RWPE1 (cell line): ENCODE measurements around the gene TIE1.

Experiments
- CTCF ChIA-PET: fragments of 350-600 bp; sonication (Branson Sonifier 250); formaldehyde crosslinking; extraction: SDS; loops from one replicate; lab custom pipeline; 2021; lab: Yijun Ruan, JAX
- POLR2A ChIA-PET: fragments of 400-600 bp; formaldehyde crosslinking; extraction: SDS; loops from one replicate; lab custom pipeline; 2020; ENCODE audit warnings: antibody characterized with exemption; ENCODE audit not compliant: low non-redundant PET; lab: Yijun Ruan, JAX
- DNase-seq: peaks from one replicate; pipeline ENCODE4 v3.0.0; 2012; ENCODE audit warnings: low spot score
- H3K27ac ChIP-seq: fragments of 450-650 bp; 2 replicates; pipeline ENCODE4 v1.5.1; 2017
- CTCF ChIP-seq: fragments of 450-650 bp; conservative IDR thresholded peaks from 2 replicates; pipeline ENCODE4 v1.5.1; 2017; ENCODE audit warnings: low read depth, mild to moderate bottlenecking

The TIE1 gene

DNA sequence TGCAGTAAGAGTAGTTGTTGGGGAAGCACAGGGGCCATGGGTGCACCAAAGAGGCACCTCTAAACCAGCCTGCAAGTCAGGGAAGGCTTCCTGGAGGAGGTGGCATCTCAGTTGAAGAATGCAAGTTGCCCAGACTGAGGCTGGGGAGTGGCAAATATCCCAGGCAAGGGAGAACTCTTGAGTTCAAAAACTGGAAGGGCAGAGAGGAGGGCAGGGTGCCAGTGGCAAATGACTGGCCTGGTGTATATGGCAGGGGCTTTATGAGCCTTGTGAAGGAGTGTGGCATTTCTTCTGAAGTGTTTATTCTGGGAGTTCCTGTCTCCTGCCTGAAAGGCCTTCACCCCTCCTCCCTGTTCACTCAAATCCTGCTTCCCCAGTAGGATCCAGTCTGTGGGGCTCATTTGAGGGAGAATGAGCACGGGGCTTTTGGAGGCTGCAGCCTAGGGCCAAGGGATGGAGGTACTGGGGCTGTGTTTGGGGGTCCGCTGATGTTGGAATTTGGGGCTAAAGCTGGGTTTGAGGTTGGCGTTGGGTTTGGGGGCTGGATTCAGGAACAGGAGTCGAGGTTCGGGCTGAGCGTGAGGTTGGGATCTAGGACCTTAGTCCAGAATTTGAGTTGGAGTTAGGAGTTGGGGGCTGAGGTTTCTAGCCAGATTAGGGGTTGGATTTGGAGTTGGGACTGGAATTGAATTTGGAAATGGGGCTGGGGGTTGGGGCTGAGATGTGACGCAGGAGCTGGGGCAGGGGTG, 31.0 kb upstream of the TIE1 start, which contains the start of gene TMEM125:
TMEM125 (plus strand) TSS at position 357 of the 749 bp plus-strand sequence. CDS start 2,740 bp downstream, outside the sequence.
- no peak for DNase-seq
- TF ChIP-seq CTCF, result no peak
- H3K27ac ChIP-seq, result no peak within 1 kb of the TSS
- POLR2A ChIA-PET, result no interaction called here
- CTCF ChIA-PET, result interaction anchor here (0.6 kb wide), 1 partner anchor 83 kb away, joined by 3 read pairs; no protein-coding TSS in a partner anchor

DNA sequence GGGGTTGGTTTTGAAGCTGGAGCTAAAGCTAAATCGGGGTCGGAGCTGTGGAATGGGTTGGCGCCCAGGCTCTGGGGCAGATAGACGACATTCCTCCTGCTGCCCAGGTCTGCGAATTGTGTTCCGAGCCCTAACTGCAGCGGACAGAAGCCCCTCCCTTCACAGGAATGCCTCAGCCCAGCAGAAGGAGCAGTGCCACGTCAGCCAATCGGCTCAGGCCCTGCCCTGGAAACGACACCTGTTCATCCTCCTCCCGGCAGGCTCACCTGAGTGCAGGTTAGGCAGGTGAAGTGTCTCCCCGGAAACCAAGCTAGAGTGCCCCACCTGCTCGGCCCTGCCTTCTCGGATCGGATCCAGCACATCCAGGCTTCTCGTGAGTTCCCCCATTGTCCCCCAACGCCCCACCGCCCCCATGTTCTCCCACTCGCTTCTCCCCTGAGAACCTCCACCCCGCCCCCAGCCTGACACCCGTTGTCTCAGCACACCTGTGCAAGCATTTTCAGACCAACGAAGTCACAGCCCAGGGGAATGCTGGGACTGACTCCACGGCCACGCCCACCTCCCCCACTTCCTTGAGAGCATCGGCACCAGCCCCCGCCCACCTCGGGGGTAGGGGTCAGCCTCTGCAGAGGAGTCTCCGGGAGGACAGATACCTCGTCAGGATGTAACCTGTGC, 30.2 kb upstream of the TIE1 start:
- CTCF ChIA-PET, result interaction anchor here (0.6 to 0.7 kb wide), 3 partner anchors 14 to 1423 kb away, joined by 3 to 5 read pairs (median 4); no protein-coding TSS in a partner anchor
- TF ChIP-seq CTCF, result no peak
- H3K27ac ChIP-seq, result no peak overlapping the region
- peak; percentile 97 for DNase-seq
- POLR2A ChIA-PET, result interaction anchor here (0.6 kb wide), 1 partner anchor 72 kb away, joined by 4 read pairs; no protein-coding TSS in a partner anchor

- CTCF ChIA-PET, result interaction anchor here (0.6 to 0.7 kb wide), 2 partner anchors 15 to 1422 kb away, joined by 4 to 5 read pairs; no protein-coding TSS in a partner anchor
- peak; percentile 23 for DNase-seq
- no peak for TF ChIP-seq CTCF
- no peak overlapping the region for H3K27ac ChIP-seq
- POLR2A ChIA-PET, result interaction anchor here (0.6 kb wide), 1 partner anchor 72 kb away, joined by 4 read pairs; no protein-coding TSS in a partner anchor
Observed at GRCh38 chr1:43271186-43272118, 29.3 kb upstream of the TIE1 start.

DNA sequence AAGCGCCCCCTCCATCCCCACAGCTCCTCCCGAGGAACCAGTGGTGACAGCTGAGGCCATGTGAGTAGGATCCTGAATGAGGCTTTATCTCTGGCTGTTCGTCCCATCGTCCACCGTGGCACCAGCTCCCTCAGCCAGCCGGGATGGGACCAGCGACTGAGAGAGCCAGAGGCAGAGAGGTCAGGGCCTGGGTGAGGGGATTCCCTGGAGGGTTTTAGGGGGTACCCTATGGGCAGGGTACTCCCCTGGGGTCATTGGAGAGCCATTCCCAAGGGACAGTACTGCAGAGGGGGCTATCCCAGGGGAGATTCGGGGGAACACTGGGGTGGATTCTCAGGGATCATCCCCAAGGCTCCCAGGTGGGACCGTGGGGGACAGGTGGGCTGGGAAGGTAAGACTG, 28.6 kb upstream of the TIE1 start:
- POLR2A ChIA-PET, result no interaction called here
- DNase-seq, result no peak
- CTCF ChIA-PET, result interaction anchor here (1.3 kb wide), 1 partner anchor 14 kb away, joined by 4 read pairs; the partner anchor contains the start of gene C1orf210
- no peak for TF ChIP-seq CTCF
- no peak overlapping the region for H3K27ac ChIP-seq

GRCh38 chr1:43272576-43273571, 27.9 kb upstream of the TIE1 start:
- no peak overlapping the region for H3K27ac ChIP-seq
- POLR2A ChIA-PET, result no interaction called here
- DNase-seq, result no peak
- no peak for TF ChIP-seq CTCF
- CTCF ChIA-PET, result interaction anchor here (1.3 kb wide), 1 partner anchor 13 kb away, joined by 4 read pairs; the partner anchor contains the start of gene C1orf210
